ENCODE data around the gene TIMM50. TPM values are rescaled to one million over a fixed set of nuclear protein-coding genes. Genes with fewer than 3 reads are reported as not detected.

Gene TIMM50
- total and polyA plus RNA-seq, 4 donors = 24.3 to 39.9 (median 30.5) TPM

DNA sequence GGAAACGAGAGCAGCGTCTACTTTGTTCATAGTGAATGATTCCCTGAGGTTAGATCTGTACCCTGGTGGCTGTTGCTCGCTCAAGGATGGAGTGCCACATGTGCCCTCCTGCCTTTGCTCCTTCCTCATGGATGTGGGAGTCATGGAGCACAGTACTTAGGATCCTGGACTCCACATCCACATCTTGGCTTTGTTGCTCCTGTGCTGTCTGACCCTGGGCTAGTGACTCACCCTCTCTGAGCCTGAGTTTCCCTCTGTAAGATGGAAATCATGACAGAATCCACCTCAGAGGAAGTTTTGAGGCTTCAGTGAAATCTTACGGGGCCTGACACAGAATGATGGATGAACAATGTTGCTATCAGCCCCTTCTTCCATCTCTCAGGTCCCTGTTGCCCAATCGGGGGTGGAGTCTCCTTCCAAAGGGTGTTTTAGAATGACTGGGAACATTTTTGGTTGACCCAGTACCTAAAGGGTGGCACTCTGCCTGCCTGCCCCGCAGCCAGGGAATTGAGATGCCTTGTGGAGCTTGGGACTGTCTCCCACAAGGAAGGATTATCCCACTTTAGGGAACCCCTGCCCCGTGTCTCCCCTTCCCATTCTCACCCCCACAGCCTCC, 9.8 kb upstream of the TIMM50 start (continued):
- TF ChIP-seq TAF1 (conservative IDR thresholded peaks at IDR 0.05) = no peak

DNA sequence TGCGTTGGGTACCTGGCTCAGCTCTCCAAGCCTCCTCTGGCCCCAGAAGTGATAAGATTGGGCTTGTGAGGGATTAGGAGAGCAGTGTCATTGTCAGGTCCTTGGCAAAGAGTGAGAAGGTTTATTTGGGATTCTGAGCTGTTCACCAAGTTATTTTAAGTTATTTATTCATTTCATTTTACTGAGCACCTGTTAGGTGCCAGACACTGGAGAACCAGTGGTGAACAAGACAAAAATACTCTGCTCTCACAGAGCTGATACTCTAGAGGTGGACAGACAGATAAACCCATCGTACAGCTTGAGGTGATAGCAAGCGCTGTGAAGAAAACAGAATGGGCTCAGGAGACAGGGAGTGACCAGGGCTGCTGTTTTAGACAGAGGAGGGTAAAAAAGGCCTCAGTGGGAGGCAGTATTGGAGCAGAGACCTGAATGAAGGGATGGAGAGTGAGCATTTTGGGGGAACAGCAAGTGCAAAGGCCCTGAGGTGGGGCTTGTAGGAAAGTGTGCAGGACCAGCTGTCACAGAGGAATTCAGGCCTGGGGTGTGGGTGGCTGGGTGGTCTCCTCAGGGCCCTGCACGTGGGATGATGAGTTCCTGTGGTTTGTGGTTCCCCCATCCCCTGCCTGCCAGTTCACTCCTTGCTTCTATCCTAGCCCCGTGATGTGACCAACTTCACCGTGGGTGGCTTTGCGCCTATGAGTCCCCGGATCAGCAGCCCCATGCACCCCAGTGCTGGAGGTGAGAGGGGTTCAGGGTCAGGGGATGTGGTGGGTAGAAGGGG, 8.7 kb upstream of the TIMM50 start:
- TF ChIP-seq TAF1 (conservative IDR thresholded peaks at IDR 0.05) (no peak), RXRA (IDR thresholded peaks at IDR 0.05) (no peak), MAX (IDR thresholded peaks at IDR 0.05) (no peak), GABPA (IDR thresholded peaks at IDR 0.05 in 1 of 2, conservative IDR thresholded peaks at IDR 0.05 in 1 of 2) (no peak), FOXA2 (IDR thresholded peaks at IDR 0.05) (no peak), HNF4G (IDR thresholded peaks at IDR 0.05) (no peak), HNF4A (conservative IDR thresholded peaks at IDR 0.05) (no peak), JUND (IDR thresholded peaks at IDR 0.05) (no peak), EGR1 (IDR thresholded peaks at IDR 0.05; ENCODE audit: low read depth in 2 of 2) (no peak), REST (IDR thresholded peaks at IDR 0.05) (no peak), ATF3 (IDR thresholded peaks at IDR 0.05) (no peak), FOXA1 (IDR thresholded peaks at IDR 0.05) (no peak), RAD21 (IDR thresholded peaks at IDR 0.05) (no peak), NR2F2 (IDR thresholded peaks at IDR 0.05) (no peak), SP1 (IDR thresholded peaks at IDR 0.05) (no peak), YY1 (IDR thresholded peaks at IDR 0.05) (no peak)
- TF ChIP-seq, protein P1, sequence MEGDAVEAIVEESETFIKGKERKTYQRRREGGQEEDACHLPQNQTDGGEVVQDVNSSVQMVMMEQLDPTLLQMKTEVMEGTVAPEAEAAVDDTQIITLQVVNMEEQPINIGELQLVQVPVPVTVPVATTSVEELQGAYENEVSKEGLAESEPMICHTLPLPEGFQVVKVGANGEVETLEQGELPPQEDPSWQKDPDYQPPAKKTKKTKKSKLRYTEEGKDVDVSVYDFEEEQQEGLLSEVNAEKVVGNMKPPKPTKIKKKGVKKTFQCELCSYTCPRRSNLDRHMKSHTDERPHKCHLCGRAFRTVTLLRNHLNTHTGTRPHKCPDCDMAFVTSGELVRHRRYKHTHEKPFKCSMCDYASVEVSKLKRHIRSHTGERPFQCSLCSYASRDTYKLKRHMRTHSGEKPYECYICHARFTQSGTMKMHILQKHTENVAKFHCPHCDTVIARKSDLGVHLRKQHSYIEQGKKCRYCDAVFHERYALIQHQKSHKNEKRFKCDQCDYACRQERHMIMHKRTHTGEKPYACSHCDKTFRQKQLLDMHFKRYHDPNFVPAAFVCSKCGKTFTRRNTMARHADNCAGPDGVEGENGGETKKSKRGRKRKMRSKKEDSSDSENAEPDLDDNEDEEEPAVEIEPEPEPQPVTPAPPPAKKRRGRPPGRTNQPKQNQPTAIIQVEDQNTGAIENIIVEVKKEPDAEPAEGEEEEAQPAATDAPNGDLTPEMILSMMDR (IDR thresholded peaks at IDR 0.05; ENCODE audit: low read depth, low read length, missing input control) = no peak
- TF ChIP-seq, protein P2, sequence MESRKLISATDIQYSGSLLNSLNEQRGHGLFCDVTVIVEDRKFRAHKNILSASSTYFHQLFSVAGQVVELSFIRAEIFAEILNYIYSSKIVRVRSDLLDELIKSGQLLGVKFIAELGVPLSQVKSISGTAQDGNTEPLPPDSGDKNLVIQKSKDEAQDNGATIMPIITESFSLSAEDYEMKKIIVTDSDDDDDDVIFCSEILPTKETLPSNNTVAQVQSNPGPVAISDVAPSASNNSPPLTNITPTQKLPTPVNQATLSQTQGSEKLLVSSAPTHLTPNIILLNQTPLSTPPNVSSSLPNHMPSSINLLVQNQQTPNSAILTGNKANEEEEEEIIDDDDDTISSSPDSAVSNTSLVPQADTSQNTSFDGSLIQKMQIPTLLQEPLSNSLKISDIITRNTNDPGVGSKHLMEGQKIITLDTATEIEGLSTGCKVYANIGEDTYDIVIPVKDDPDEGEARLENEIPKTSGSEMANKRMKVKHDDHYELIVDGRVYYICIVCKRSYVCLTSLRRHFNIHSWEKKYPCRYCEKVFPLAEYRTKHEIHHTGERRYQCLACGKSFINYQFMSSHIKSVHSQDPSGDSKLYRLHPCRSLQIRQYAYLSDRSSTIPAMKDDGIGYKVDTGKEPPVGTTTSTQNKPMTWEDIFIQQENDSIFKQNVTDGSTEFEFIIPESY (IDR thresholded peaks at IDR 0.05) = no peak
- no peaks in the 10 kb centered on the region for H3K4me1 ChIP-seq (ENCODE audit: control insufficient read depth in 4 of 4, insufficient read depth in 4 of 4, low read length in 3 of 4)
- H3K36me3 ChIP-seq (ENCODE audit: control insufficient read depth in 4 of 4, insufficient read depth in 3 of 4, low read depth in 1 of 4, low read length in 3 of 4) = peaks cover 37 to 93% (median 67%) of the 10 kb centered on the region in 4 donors
- H3K4me3 ChIP-seq (ENCODE audit: low read depth in 1 of 3, low read length in 3 of 3) = no peak overlapping the region
- WGBS = 91% methylated on average over 8 of the region's 8 CpGs
- H3K9me3 ChIP-seq (ENCODE audit: control insufficient read depth in 4 of 4, low read length in 3 of 4) = no peaks in the 10 kb centered on the region
- H3K27me3 ChIP-seq (ENCODE audit: control insufficient read depth in 4 of 4, insufficient read depth in 4 of 4, low read length in 3 of 4) = no peaks in the 10 kb centered on the region
- no peak overlapping the region for H3K27ac ChIP-seq (ENCODE audit: low read depth in 1 of 2, low read length in 2 of 2)
- H3K9ac ChIP-seq (ENCODE audit: low read depth in 1 of 2, low read length in 2 of 2) = no peak overlapping the region
- no peak for DNase-seq (ENCODE audit: low spot score)

Measured in liver (tissue), 9 donors.